Posterior cingulate gyrus (tissue), 11 donors: ENCODE results near the gene GPR82.
"Not testable (repeated sequence)": the region's sequence is repeated elsewhere in the genome, so short reads cannot be mapped to it uniquely, and the experiment has no call there.

Source experiments
- DNase-seq, 10 donors: peaks; one replicate each; pipeline versions ENCODE4 v3.0.0 to v3.0.0-alpha.2; 2020 to 2021; ENCODE audit warnings: mixed read lengths in 3 of 10
- intact Hi-C: fragments of 100-400 bp; cut with DNase I; formaldehyde crosslinking; loops from one replicate; pipeline ENCODE4 v1.15.1; 2023

The GPR82 gene

DNA sequence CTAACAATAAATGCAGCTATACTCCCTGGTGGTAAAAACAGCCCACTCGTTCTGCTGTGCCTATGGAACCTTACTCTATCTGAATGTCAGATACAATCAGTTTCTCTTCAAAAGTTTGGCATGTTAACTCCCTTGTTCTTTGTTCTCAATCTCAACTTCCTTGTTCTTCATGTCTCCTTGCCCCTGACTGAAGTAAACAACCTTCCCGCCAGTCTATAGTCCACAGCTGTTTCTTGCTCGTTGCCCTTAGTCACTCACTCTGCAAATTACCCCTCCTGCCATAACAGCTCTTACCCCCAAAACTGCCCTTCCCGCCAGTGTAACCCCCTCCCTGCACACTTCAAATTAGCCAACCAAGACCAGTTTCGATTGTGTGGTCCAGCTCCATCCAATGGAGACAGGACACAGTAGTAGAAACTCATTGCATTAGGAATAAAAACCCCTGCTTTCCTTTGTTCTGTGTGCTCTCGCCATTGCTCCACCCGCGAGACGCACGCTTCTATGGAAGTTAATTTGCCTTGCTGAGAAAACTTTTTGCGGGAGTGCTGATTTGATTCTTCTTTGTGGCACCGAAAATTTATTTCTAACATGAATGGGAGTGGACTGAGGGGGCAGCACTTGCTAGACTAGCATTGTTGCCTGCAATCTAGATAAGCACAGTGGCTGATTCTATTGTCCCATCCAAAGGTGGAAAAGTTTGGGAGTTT, 7.1 kb upstream of the GPR82 start:
- no peak for DNase-seq
- intact Hi-C loops, result no loop called here

DNA sequence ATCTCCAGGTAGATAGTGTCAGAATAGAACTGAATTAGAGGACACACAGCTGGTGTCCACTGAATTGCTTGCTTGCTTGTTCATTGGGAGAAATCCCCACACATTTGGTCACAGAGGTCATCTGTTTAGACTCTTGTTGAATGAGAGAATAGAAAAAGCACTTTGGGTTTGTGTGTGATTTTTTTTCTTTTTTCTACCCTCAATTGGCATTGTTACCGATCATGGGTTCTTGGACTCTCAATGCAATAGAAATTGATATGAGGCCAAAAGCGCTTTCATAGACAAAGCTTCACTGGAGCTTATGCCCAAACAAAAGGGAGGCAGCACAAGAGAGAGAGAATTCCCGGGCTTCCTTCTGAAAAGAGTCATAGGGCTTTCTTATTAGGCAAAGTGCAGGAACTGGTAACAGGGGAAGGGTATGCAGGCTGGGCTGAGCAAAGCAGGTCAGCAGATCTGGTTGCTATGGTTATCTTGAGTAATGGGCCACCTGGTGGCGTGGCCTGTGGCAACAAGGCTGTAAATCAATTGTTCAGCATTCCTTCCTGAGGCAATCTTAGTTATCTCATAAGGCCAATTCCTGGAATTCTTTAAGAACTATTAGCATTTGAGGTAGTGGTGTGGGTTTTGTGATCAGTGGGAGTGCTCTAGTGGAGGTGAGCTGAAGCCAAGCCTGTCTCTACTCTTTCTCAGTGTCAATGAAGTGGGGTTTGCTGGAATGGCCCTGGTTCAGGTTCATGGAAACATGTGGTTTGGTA, 5.3 kb upstream of the GPR82 start:
- no peak for DNase-seq
- intact Hi-C loops, result no loop called here

DNA sequence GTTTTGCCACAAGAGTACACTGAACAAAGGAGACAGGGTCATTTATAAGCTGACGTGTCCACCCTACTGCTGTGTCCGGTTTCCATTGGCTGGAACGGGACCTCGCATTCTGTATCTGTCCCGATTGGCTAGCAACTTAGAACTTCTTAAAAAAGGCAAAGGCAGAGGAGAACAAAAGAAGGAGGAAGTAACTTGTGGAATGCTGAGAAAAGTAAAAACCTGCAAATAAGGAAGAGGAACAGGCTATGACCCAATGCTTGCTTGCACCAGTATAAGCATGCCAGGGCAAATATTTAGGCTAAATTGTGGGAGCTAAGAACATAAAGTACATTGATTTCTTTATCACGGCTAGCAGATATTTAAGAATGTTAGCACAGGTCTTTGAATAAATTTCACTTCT, 4.4 kb upstream of the GPR82 start:
- intact Hi-C loops, DNase-seq: not testable (repeated sequence)

DNA sequence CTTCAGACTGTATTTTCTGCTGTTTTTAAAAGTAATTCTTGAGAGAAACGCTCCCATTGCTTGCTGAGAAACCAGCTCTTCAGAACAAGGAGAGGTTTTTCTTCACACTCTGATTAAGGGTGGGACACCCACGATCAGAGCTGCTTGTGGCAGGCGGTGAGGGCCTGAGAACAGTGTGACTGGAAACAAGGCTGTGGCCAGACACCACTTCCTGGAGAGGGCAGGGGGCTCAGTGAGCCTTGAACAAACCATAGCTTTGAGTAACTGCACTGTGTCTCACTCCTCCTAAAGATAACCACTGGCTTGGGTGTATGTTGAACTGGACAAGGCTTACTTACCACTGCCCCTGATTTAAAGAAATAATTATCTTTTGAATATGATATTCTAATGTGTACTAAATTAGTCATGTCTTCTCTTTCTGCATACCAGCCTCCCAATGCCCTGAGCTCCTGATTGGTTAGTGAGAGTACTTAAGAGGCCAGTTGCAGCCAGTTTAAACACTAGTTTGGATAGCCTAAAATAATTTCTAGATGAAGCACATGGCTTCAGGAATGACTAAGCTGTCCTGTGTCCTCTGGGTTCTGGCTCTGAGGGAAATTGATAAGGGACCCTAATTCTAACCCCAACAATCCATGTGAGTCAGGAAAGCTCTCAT, 3.7 kb upstream of the GPR82 start:
- intact Hi-C loops, result no loop called here

DNA sequence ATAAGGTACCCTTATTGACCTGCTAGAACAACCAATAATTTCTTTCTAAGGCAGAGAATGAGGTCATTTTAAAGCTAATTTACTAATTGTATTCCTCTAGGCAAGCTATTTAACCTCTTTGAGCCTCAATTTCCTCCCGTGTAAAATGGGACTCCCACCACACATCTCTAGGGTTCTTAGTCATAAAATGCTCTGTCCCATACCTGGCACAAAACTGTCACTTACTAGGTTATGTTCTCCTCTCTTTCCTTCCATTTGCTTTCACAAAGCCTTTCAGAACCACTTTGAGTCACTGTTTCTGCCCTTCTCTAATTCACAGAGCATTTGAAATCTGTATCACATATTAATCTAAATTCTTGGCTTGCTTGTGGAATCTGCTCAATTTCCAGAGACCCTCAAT, 2.4 kb upstream of the GPR82 start:
- DNase-seq, result no peak
- intact Hi-C loops, result no loop called here

More for the DNA sequence above, 3.7 kb upstream of the GPR82 start:
- DNase-seq, result peak in 1 of 10 donors; percentile 75

DNA sequence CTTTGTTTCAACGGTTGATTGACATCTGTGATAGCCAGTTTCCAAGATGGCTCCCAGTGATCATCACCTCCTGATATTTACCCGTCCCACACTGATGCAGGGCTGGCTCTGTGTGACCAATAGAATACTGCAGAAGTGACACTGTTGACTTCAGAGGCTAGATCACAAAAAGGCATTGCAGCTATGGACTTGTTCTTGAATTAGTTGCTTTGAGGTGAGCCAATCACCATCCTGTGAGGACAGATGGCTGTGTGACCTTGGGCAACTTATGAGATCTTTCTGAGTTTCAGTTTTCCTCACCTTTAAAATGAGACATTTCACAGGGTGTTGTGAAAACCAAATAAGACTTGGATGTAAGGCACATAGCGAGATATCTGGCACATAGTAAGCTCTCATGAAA, 1.8 kb upstream of the GPR82 start:
- DNase-seq, result no peak
- intact Hi-C loops, result no loop called here

DNA sequence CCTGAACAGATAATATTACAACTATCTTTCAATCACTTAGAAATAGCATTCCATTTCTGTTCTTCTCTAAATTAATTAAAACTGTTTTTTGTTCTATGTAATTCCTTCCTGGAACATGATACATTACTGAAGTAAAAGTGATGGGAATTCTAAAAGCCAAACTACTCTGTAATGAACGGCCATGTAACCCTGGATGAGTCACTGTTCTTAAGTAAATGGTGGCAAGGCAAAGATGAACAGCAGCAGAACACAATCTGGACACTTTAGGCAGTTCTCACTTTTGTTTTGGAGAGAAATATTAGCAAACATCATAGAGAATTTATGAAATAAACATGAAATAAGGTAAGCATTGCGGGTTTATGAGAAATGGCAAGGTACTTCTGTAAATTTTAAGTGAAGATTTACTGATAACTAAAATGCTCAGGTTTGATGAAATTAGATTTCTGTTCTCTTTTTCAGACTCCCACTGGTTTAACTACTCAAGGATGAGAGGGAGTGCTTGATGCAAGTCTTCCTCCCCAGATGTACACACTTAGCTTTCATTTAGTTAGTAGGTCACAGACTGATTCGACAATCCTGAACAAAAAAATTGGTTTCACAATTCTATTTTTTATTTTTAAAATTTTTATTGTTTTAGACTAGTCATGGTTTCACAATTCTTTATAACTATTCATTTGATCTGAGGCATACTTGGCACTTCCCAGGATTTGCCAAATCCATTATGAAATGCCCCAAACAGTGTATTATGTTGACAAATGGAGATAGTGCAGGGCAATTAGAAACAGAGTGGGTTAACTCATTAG, 964 bp upstream of the GPR82 start:
- no peak for DNase-seq
- intact Hi-C loops, result no loop called here

DNA sequence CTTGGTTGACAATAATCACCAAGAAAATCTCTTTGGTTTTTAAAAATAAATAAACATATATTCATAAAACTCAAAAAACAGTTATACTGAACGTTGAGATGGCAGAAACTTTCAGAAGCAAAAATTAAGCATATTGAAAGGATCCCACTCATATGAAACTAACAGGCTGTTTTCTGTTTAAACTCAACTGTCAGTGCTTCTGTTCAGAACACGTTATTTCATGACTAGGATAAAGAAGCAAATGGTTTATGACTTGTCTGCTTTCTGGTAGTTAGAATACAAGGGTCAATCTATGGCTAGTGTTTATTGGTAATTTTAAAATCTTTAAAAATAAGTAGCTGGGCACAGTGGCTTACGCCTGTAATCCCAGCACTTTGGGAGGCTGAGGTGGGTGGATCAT, 4.1 kb downstream of the GPR82 start:
- intact Hi-C loops, result no loop called here
- DNase-seq, result no peak

DNA sequence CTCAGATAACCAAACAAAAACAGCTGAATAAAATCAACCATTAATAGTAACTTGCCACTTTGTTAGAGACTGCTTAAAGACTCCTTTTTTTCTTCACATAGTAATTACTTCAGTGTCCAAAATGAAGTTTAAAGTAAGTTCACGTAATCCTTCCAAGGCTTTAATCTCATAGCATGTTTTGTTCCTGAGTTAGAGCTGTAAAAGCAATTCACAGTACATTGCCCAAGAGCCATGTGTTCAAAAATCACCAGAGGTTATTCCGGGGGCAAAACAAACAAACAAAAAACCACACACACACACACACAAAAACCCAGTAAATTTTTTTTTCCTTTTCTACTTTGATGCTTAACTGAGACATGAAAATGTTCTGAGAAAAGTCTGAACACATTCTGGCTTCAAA, 6.1 kb downstream of the GPR82 start:
- no peak for DNase-seq
- intact Hi-C loops, result loop anchor here (10.0 kb wide), 1 partner anchor 175 kb away; no protein-coding TSS in a partner anchor

DNA sequence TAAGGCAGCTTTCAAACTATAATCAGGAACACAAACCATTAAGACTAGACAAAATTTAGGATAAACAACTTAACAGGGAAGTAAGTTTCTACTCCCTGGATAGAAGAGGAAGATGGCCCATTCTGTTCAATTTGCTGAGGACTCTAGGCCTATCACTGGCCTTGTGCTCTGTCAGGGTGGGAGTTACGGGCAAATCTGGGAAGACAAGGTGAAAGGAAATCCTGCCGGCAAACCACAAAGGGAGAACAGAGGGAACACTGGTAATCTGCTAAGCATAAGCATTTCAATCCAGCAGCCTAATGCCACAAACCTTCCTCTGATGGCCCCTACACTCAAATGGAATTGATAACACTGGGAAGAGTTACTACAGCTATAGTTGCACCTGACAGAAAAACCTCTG, 8.3 kb downstream of the GPR82 start:
- intact Hi-C loops, result loop anchor here (10.0 kb wide), 1 partner anchor 177 kb away; no protein-coding TSS in a partner anchor
- no peak for DNase-seq

DNA sequence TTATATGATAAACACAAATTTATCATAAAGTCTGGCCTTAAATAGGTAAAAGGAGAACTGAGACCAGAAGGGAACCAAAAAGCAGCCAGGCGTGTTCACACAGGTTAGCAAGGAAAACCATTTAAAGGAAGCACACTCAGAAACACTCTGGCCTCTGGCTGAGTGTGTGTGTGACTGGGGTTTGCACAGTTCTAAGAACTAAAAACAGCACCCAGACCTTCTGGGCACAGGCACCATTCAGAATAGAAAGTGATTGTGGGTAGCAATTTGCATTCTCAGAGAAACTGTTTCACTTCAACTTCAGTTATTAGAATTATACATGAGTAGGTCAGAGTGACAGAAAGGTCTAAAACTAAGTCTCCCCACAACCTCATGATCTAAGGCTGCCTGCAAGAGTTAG, 10.0 kb downstream of the GPR82 start:
- intact Hi-C loops, result loop anchor here (10.0 kb wide), 1 partner anchor 179 kb away; no protein-coding TSS in a partner anchor
- DNase-seq, result no peak

DNA sequence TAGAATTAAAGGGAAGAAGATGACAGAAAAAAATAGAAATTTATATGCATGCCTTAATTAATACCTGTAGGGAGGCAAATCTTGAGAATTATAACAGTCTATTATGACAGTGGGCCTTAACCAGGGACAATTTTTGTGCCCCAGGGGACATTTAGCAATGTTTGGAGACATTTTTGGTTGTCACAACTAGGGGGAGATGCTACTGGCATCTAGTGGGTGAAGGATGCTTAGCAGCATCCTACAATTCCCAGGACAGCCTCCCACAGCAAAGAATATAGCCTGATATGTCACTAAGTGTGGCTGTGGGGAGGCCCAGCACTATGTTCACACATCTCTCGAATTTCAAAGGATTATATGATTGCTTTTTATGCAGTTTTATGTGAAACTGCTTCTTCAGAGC, 10.5 kb downstream of the GPR82 start:
- DNase-seq, result no peak
- intact Hi-C loops, result loop anchor here (10.0 kb wide), 1 partner anchor 180 kb away; no protein-coding TSS in a partner anchor

DNA sequence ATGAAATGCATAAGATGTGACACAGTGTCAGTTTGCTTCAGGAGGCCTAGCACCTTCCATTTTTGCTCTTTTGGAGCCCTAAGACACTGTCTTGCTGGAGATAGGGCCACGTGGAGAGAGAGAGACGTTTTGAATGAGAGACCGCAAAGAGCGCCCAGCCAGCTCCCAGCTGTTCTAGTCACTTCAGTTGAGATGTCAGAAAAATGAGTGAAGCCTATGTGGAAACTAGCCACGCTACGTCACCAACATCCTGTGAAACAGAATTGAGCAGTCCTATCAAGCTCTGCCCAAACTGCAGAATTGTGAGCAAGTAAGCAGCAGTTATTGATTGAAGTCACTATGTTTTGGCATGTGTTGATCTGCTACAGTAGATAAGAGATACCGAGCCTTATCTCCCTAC, 13.1 kb downstream of the GPR82 start:
- no peak for DNase-seq
- intact Hi-C loops, result loop anchor here (10.0 kb wide), 1 partner anchor 182 kb away; no protein-coding TSS in a partner anchor

DNA sequence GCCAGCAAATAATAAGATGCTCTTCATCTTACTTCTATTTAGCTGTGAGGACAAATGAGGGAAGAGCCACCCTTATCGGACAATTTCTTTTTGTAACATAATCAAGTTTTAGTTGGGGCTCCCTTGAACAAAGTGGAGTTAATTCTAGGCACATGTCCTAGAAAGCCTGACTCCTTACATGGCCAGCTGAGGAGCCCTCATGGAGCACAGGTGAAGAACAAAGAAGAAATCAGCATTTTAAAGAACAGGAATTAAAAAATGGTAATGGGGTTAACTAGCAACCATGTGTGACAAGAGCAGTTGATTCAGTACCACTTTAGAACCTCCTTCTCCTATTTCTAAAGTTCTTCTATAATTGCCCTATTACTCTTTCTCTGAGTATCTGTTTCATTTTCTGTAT, 15.9 kb downstream of the GPR82 start:
- DNase-seq, result no peak
- intact Hi-C loops, result loop anchor here (10.0 kb wide), 1 partner anchor 185 kb away; no protein-coding TSS in a partner anchor

DNA sequence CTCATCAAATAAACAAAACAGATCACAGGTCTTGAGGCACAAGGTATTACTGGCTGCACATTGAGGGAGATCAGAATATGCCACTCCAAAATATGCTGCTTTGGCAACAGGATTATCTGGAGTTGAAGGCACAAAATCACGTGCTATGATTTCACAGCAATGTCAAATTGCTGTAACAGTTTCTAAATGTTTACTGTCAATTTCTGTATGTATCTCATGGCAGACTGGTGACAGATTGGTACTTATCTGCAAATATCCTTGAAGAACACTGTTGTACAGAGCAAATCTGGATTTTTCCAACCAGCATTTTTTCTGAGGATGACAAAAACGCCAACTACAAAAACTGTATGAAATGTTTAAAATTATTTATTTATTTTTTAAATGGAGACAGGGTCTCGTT, 26.7 kb downstream of the GPR82 start:
- no peak for DNase-seq
- intact Hi-C loops, result loop anchor here (5.0 kb wide), 1 partner anchor 63 kb away; the partner anchor contains the start of gene GPR34

DNA sequence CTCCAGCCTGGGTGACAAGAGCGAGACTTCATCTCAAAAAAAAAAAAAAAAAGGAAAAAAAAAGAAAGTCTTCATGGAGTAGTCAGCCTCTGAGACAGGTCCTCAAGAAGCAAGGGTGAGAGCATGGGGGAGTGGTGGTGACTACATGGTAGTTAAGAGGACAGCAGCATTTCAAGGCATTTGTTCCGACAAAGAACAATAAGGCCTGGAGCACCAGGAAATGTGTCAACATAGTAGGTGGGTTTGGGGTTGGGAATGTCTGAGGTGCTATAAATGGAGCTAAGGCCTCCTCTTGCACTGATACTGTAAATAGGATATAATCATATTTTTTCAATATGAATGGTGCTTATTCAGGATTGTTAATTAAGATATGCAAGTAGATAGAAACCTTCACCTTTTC, 34.4 kb downstream of the GPR82 start:
- intact Hi-C loops, result no loop called here

DNA sequence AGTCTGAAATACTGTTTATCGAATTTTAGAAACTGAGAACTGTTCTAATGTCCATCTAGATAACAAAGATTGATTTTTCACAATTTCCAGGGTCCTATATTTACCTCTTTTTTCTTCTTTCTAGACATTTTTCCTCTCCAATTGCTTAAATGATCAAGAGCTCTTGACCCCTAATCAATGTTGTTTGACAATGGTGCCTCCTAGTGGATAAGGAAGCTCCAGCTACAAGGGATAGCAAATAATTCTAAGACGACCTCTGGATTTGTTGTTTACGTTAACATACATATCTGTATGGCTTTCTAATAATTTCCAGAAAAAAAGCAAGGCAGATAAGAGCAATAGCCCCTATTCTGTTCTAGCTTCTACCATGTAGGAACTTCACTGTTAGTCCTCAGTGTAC, 35.8 kb downstream of the GPR82 start:
- DNase-seq, result no peak
- intact Hi-C loops, result loop anchor here (10.0 kb wide), 1 partner anchor 205 kb away; no protein-coding TSS in a partner anchor

More for the DNA sequence above, 34.4 kb downstream of the GPR82 start:
- DNase-seq, result no peak

DNA sequence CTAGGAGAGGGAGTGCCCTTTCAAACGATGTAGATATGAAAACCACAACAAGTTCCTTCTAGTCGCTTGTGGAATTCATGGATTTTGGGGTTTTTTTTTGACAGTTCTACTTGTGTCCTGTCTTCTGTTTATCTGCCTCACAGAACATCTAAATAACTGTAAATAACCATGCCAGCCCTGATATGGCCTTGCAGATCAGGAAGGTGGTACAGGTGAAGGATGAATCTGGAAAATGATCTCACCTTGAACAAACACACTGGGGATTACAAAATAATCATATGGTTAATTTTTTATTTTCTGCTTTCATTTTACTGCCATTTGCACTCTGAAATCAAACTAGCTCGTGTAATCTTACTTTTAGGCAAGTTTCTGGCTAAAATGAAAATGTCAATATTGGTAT, 37.2 kb downstream of the GPR82 start:
- intact Hi-C loops, result loop anchor here (10.0 kb wide), 1 partner anchor 206 kb away; no protein-coding TSS in a partner anchor
- no peak for DNase-seq

DNA sequence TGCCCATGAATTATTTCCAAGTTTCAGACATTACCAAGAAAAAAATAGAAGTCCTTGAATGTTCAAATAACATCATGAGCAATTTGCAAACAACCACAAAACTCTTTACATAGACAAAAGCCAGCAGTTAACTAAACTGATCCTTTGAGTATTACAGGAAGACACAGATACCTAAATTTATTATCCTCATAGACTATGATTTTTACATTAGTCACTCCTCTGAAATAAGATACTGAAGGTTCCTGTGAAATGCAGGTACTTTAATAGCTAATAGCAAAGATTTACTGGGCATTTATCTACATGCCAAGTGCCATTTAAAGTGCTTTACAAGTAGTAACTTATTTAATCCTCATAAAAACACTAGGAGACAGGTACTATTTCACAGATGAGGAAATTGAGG, 37.7 kb downstream of the GPR82 start:
- intact Hi-C loops, result loop anchor here (10.0 kb wide), 1 partner anchor 207 kb away; no protein-coding TSS in a partner anchor
- DNase-seq, result no peak

DNA sequence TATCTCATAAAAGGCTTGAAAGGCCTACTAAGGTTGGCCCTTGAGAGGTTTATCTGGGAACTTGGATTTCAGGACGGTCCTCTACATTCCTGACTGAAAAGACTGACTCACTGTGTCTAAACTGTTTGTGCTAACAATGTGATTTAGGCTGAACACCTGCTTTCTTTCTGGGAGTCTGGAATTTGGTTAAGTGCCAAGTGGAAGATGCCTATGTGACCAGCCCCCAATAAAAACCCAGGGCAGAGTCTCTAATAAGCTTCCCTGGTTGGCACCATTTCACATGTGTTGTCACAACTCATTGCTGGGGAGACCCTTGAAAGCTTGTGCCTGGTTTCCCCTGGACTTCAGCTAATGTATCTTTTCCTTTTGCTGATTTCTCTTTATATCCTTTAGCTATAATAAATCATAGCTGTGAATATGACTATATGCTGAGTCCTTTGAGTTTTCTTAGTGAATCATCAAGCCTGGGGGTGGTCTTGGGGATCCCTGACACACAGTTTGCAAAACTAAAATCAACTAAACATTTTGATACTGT, 55.1 kb downstream of the GPR82 start:
- intact Hi-C loops, result no loop called here
- DNase-seq, result no peak
